Stimulated activated CD4-positive, alpha-beta T cell treated with anti-CD3 and anti-CD28 coated beads, TNF-alpha, amount 100 ng/mL, for 1 hour (primary cell): ENCODE data around the gene ANKMY1.

Experiments used
- DNase-seq, 3 donors: peaks; one replicate each; pipeline ENCODE4 v3.0.0-alpha.2; 2020; ENCODE audit warnings: low read depth in 3 of 3, low spot score in 1 of 3

The ANKMY1 gene

GRCh38 chr2:240450532-240451107 lies 107.2 kb downstream of the ANKMY1 start:
- no peak for DNase-seq

DNA sequence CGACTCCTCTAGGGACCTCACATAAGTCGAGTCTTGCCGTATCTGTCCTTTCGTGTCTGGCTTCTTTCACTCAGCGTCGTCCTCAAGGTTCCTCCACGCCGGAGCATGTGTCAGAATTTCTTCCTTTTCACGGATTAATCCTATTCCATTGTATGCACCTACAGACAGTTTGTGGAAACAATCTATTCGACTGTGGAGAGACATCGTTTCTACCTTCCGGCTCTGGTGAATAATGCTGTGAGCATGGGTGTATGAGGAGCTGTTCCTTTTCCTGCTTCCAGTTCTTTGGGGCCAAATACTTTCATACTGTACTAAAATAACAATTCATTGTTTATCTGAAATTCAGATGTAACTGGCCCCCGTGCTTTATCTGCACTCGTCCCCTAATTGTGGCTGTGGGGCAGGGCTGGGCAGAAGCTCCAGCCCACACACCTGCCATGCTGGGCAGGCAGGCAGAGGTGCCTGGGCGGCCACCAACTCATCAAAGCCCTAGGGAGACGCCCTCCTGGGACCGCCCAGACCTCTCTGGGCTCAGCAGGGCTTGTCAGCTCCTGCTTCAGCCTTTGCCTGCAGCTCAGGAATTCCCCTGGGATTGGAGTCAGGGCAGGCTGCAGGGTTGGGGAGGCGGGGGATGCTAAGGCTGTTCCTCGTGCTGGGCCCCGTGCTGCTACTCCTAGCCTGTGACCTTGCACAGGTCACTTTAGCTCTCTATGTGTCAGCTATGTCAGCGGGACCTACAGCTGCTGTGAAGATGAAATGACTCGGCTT lies 107.8 kb downstream of the ANKMY1 start:
- DNase-seq = no peak

DNA sequence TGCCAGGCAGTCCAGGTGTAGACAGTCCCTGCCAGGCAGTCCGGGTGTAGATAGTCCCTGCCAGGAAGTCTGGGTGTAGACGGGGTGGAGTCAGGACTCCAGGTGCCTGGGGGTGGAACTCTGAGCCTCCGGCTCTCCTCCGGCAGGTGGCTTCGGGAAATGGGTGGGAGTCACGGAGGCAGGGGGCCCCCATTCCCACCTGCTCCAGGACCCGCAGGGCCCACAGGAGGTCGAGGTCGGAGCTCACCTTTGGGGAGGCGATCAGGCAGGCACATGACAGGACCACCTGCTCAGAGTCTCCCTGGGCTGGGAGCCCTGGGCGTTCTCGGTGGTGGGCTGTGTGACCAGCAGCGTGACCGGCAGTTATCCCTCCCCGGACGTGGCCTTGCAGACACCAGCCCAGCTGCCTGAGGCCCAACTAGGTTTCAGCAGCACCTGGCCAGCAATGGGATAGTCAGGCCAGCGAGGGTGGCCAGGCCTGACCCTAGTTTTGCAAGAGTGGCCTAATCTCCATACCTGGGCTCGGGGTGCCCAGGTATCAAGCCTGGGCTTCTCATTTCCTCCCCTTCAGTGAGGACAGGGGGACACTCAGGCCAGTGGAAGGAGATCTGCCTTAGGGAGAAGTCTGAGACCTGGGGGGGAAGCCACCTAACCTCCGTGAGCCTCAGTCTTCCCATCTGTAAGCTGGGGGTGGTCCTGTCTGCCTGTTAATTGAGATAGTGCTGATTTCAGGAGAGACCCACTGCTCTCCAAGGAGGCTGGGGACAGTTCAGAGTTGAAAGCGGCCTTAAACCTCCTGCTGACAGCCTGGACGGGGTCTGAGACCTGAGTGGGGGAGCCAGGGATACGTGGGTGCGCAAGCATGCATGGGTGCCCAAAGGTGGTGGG lies 109.2 kb downstream of the ANKMY1 start:
- no peak for DNase-seq

GRCh38 chr2:240447934-240448333 lies 109.9 kb downstream of the ANKMY1 start:
- DNase-seq = no peak

- DNase-seq = no peak
Measured at GRCh38 chr2:240447331-240447730, 110.5 kb downstream of the ANKMY1 start.

DNA sequence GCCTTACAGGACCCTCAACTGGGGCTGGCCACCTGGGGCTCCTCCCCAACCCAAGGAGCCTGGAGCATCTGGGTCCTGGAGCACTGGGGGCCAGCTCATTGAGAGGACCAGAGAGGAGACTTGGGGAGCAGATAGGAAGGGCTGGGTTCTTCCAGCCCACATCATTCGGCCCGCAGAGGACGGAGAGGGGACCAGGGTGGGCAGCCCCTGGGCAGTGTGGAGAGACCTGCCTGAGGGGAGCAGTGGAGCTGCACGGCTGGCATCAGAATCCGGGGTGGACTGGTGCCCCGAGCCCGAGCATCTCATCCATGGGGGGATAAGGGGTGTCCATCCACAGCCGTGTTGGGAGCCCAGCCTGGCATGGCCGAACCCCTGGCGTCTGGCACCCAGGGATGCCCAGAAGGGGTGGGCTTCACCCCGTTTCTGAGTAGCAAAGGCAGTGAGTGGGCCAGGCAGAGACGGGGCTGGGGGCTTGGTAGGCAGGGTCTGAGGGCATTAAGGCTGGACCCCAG lies 111.1 kb downstream of the ANKMY1 start:
- no peak for DNase-seq

DNA sequence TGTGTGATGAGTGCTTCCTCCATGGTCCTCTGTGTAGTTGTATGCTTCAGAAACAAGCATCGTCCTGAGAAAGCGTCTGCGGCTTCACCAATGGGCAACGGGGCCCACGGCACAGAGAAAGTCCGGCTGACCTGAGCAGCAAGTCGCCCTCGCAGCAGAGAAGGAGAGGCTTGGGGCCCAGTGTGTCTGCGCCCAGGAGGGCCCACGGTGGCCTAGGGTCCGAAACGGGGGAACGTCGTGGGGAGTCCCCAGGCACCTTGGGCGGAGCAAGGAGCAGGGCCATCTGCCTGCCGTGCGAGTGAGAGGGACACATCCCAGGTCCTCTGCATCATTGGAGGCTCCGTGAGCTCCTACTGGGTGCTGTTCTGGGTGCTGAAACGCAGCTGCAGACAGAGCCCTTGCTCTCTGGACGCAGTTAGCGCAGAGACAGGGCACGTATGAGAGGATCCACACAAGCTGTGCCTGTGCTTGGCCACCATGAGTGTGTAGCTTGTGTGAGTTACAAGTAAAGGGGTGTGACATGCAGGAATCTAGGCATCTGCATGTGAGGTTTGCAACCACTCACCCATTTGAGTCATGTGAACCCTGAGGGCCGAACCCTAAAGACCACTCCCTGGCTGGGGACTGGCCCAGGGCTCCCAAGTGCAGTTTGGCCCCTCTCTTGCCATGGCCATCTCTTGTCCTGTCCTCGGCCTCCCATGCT lies 111.7 kb downstream of the ANKMY1 start:
- DNase-seq = no peak

GRCh38 chr2:240444464-240444863 lies 113.3 kb downstream of the ANKMY1 start:
- DNase-seq = no peak

- no peak for DNase-seq
Measured at GRCh38 chr2:240443891-240444301, 113.9 kb downstream of the ANKMY1 start.

GRCh38 chr2:240442891-240443715 lies 114.7 kb downstream of the ANKMY1 start:
- no peak for DNase-seq

- DNase-seq = no peak
Measured at GRCh38 chr2:240441993-240442411, 115.8 kb downstream of the ANKMY1 start.

DNA sequence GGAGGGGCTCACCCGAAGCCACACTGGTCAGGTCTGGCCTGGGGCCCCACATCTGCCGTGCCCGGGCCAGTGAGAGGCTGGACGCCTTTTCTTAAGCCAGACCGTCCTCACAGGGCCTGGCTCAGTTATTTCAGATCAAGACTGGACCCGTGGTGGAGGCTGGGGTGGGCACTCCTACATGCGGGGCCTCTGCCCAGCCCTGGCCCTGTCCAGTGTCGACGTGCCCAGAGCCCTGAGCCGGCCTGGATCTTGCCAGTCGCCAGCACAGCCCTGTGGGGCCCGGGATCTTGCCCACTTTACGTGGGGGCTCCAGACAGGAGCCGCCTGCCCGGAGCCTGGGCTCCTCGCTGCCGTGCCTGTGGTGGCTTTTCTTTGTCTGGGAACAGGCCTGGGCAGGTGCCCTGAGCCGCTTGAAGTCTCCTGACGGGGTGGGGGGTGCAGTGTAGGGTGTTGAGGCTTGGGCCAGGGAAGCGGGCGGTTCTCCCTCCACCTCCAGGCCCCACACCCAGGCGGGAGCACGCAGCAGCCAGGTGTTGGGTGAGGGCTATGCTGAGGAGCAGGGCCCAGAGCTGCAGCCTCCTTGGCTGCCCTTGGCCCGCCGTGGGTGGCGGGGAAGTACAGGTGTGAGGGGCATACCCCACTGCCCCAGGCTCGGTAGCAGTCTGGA lies 116.3 kb downstream of the ANKMY1 start:
- no peak for DNase-seq

GRCh38 chr2:240440704-240441320 lies 117.0 kb downstream of the ANKMY1 start:
- DNase-seq = no peak

DNA sequence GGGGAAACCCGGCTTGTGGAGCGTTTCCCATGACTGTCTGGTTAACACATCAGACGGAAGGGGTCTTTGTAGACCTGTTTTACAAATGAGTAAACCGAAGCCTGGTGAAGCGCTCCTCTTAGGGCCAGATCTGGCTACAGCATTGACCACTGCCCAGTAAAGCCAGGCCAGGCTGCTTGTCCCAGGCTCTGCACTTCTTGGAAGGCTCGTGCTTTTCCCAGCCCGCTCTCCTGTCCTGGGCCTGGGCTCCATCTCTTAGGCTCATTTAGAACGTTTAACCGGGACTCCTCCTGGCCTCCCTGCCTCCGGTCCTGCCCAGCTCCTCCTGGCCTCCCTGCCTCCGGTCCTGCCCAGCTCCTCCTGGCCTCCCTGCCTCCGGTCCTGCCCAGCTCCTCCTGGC lies 117.5 kb downstream of the ANKMY1 start:
- DNase-seq = no peak

DNA sequence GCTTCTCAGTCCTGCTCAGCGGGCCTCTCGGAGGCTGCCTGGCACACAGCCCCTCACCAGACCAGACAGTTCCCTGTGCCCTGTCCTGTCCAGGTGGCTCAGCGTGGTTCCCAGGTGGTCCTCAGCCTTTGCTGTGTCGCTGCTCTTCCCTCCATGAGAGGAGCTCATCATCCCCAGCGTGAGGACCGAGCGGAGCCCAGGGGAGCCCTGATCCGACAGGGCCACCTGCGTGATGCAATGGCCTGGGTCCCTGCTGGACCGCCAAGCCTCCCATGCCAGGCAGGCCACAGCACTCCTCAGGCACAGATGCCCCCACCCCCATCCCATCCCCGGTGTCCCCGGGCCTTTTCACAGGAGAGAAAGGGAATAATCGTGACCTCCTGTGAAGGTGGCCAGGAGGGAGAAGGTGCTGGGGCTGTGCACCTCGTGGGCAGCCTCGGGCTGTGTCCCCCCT lies 118.1 kb downstream of the ANKMY1 start:
- DNase-seq = no peak

GRCh38 chr2:240438810-240439697 lies 118.7 kb downstream of the ANKMY1 start:
- no peak for DNase-seq

GRCh38 chr2:240437861-240438809 lies 119.7 kb downstream of the ANKMY1 start:
- DNase-seq = peak; percentile 34 to 56 (median 38)
